Measurements from ENCODE around the gene FRMD3.

GRCh38 chr9:83554278-83554677, 16.1 kb upstream of the FRMD3 start:
- TF ChIP-seq, protein P1, sequence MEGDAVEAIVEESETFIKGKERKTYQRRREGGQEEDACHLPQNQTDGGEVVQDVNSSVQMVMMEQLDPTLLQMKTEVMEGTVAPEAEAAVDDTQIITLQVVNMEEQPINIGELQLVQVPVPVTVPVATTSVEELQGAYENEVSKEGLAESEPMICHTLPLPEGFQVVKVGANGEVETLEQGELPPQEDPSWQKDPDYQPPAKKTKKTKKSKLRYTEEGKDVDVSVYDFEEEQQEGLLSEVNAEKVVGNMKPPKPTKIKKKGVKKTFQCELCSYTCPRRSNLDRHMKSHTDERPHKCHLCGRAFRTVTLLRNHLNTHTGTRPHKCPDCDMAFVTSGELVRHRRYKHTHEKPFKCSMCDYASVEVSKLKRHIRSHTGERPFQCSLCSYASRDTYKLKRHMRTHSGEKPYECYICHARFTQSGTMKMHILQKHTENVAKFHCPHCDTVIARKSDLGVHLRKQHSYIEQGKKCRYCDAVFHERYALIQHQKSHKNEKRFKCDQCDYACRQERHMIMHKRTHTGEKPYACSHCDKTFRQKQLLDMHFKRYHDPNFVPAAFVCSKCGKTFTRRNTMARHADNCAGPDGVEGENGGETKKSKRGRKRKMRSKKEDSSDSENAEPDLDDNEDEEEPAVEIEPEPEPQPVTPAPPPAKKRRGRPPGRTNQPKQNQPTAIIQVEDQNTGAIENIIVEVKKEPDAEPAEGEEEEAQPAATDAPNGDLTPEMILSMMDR (IDR thresholded peaks at IDR 0.05) = no peak
- TF ChIP-seq HMGXB4 (CRISPR knock-in tag; IDR thresholded peaks at IDR 0.05) (no peak), ESRRA (CRISPR knock-in tag; IDR thresholded peaks at IDR 0.05; ENCODE audit: borderline replicate concordance) (no peak), ELF4 (CRISPR knock-in tag; IDR thresholded peaks at IDR 0.05; ENCODE audit: low read depth) (no peak), ZNF423 (CRISPR knock-in tag; IDR thresholded peaks at IDR 0.05) (no peak), JUN (CRISPR knock-in tag; IDR thresholded peaks at IDR 0.05) (no peak), ZNF219 (CRISPR knock-in tag; IDR thresholded peaks at IDR 0.05; ENCODE audit: borderline replicate concordance) (no peak), KAT7 (CRISPR knock-in tag; IDR thresholded peaks at IDR 0.05; ENCODE audit: borderline replicate concordance) (no peak), TEAD1 (CRISPR knock-in tag; IDR thresholded peaks at IDR 0.05) (no peak)
- TF ChIP-seq, protein P2, sequence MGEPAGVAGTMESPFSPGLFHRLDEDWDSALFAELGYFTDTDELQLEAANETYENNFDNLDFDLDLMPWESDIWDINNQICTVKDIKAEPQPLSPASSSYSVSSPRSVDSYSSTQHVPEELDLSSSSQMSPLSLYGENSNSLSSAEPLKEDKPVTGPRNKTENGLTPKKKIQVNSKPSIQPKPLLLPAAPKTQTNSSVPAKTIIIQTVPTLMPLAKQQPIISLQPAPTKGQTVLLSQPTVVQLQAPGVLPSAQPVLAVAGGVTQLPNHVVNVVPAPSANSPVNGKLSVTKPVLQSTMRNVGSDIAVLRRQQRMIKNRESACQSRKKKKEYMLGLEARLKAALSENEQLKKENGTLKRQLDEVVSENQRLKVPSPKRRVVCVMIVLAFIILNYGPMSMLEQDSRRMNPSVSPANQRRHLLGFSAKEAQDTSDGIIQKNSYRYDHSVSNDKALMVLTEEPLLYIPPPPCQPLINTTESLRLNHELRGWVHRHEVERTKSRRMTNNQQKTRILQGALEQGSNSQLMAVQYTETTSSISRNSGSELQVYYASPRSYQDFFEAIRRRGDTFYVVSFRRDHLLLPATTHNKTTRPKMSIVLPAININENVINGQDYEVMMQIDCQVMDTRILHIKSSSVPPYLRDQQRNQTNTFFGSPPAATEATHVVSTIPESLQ (CRISPR knock-in tag; IDR thresholded peaks at IDR 0.05) = no peak
- TF ChIP-seq, protein P3, sequence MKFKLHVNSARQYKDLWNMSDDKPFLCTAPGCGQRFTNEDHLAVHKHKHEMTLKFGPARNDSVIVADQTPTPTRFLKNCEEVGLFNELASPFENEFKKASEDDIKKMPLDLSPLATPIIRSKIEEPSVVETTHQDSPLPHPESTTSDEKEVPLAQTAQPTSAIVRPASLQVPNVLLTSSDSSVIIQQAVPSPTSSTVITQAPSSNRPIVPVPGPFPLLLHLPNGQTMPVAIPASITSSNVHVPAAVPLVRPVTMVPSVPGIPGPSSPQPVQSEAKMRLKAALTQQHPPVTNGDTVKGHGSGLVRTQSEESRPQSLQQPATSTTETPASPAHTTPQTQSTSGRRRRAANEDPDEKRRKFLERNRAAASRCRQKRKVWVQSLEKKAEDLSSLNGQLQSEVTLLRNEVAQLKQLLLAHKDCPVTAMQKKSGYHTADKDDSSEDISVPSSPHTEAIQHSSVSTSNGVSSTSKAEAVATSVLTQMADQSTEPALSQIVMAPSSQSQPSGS (CRISPR knock-in tag; IDR thresholded peaks at IDR 0.05; ENCODE audit: borderline replicate concordance, low read depth) = no peak

Data from WTC11 (cell line).